GM12878 (cell line): Measurements from ENCODE around the gene COL26A1. TPM values are rescaled to one million over a fixed set of nuclear protein-coding genes. Genes with fewer than 3 reads are reported as not detected.

Experiments
- ATAC-seq: fragments of 200-7000 bp; cut with Tn5 transposase; 3 replicates; pipeline ENCODE4 v1.9.1; 2020; ENCODE audit warnings: mild to moderate bottlenecking, moderate library complexity
- BruUV-seq: library from RNA; stranded (reverse); fragments of 400-500 nt; replicated peaks from 2 replicates; lab custom pipeline; 2021; lab: Mats Ljungman, UMichigan
- CTCF ChIA-PET: fragments of 300-600 bp; sonication (Branson Sonifier 250); formaldehyde crosslinking; extraction: SDS; loops from one replicate; lab custom pipeline; 2021; ENCODE audit warnings: inconsistent platforms; lab: Yijun Ruan, JAX
- POLR2A ChIA-PET: fragments of 350-600 bp; formaldehyde crosslinking; extraction: SDS; loops from one replicate; lab custom pipeline; 2021; ENCODE audit warnings: inconsistent platforms; lab: Charles Lee
- RAD21 ChIA-PET: fragments of 300-600 bp; sonication (Branson Sonifier 250); formaldehyde crosslinking; loops from one replicate; lab custom pipeline; 2023; ENCODE audit warnings: antibody characterized with exemption; ENCODE audit not compliant: unreplicated experiment; lab: Charles Lee
- SMC1A ChIA-PET: fragments of 300-600 bp; sonication (Branson Sonifier 250); formaldehyde crosslinking; loops from one replicate; lab custom pipeline; 2023; ENCODE audit not compliant: unreplicated experiment, uncharacterized antibody; lab: Charles Lee
- DNase-seq: peaks from one replicate; pipeline ENCODE4 v3.0.0-alpha.2; 2011; ENCODE audit warnings: low read depth, low spot score
- FAIRE-seq: peaks from 3 replicates; lab custom pipeline; 2011; peaks lifted over from hg19 to GRCh38; lab: Jason Lieb, UNC
- H2AFZ ChIP-seq: 2 replicates; pipeline ENCODE4 v1.6.0; 2011; ENCODE audit warnings: low read depth, low read length, control low read depth; ENCODE audit not compliant: control insufficient read depth
- H3K27ac ChIP-seq: 2 replicates; pipeline ENCODE4 v1.5.1; 2011; ENCODE audit warnings: control low read depth; ENCODE audit not compliant: control insufficient read depth, insufficient read depth
- H3K27me3 ChIP-seq, 2 experiments: replicated peaks in 1 of 2; 2 replicates each; pipeline versions ENCODE4 v1.6.0 to v1.6.1; 2011; ENCODE audit warnings: low read length in 1 of 2; ENCODE audit not compliant: control insufficient read depth in 2 of 2, insufficient read depth in 2 of 2
- H3K36me3 ChIP-seq, 2 experiments: 2 replicates each; pipeline ENCODE4 v1.5.1; 2011; ENCODE audit warnings: low read length in 1 of 2; ENCODE audit not compliant: control insufficient read depth in 2 of 2, insufficient read depth in 2 of 2
- H3K4me1 ChIP-seq: 2 replicates; pipeline ENCODE4 v1.6.1; 2011; ENCODE audit warnings: mild to moderate bottlenecking, low read length, moderate library complexity, mixed read lengths; ENCODE audit not compliant: control insufficient read depth, insufficient read depth
- H3K4me2 ChIP-seq: 2 replicates; pipeline ENCODE4 v1.6.0; 2011; ENCODE audit warnings: control low read depth; ENCODE audit not compliant: control insufficient read depth, insufficient read depth
- H3K4me3 ChIP-seq: fragments of 200-600 bp; sonication (generic); 2 replicates; pipeline ENCODE4 v1.5.1; 2016
- H3K79me2 ChIP-seq: 2 replicates; pipeline ENCODE4 v1.6.0; 2011; ENCODE audit warnings: low read length; ENCODE audit not compliant: control insufficient read depth, insufficient read depth
- H3K9ac ChIP-seq: 2 replicates; pipeline ENCODE4 v1.8.0; 2011; ENCODE audit warnings: low read length, control low read depth, mixed read lengths; ENCODE audit not compliant: control insufficient read depth, insufficient read depth
- H3K9me3 ChIP-seq: replicated peaks from 3 replicates; pipeline ENCODE4 v1.5.1; 2011; ENCODE audit warnings: mild to moderate bottlenecking, low read length; ENCODE audit not compliant: control insufficient read depth, insufficient read depth
- H4K20me1 ChIP-seq: 2 replicates; pipeline ENCODE4 v1.6.0; 2011; ENCODE audit not compliant: control insufficient read depth, insufficient read depth
- ATF7 ChIP-seq: fragments of 450-650 bp; IDR thresholded peaks from 2 replicates; pipeline ENCODE4 v1.6.1; 2016; ENCODE audit warnings: low read depth, mild to moderate bottlenecking
- CBX5 ChIP-seq: sonication (generic); IDR thresholded peaks from 2 replicates; pipeline ENCODE4 v1.6.1; 2016; ENCODE audit warnings: low read depth, moderate library complexity, mild to moderate bottlenecking, inconsistent platforms
- CREM ChIP-seq: IDR thresholded peaks from 2 replicates; pipeline ENCODE4 v1.6.1; 2014; ENCODE audit warnings: antibody characterized with exemption, low read depth
- ESRRA ChIP-seq: IDR thresholded peaks from 2 replicates; pipeline ENCODE4 v1.6.1; 2012; ENCODE audit warnings: mild to moderate bottlenecking, low read length, improper control_type of control experiment
- FOS ChIP-seq: IDR thresholded peaks from 3 replicates; pipeline ENCODE4 v1.6.1; 2011; ENCODE audit warnings: borderline replicate concordance; ENCODE audit not compliant: insufficient read length; ENCODE audit errors: extremely low read depth
- FOXK2 ChIP-seq: fragments of 450-650 bp; IDR thresholded peaks from 2 replicates; pipeline ENCODE4 v1.6.1; 2017; ENCODE audit warnings: mild to moderate bottlenecking, moderate library complexity
- IRF4 ChIP-seq: IDR thresholded peaks from 2 replicates; pipeline ENCODE4 v1.6.1; 2011; ENCODE audit warnings: low read depth, low read length
- KAT2A ChIP-seq: conservative IDR thresholded peaks from 2 replicates; pipeline ENCODE4 v1.6.1; 2011; ENCODE audit warnings: low read depth, low read length; ENCODE audit not compliant: control insufficient read depth
- LARP7 ChIP-seq: fragments of 450-650 bp; IDR thresholded peaks from 2 replicates; pipeline ENCODE4 v1.6.1; 2017; ENCODE audit warnings: mild to moderate bottlenecking
- POLR2A ChIP-seq: IDR thresholded peaks from 2 replicates; pipeline ENCODE4 v1.6.1; 2011; ENCODE audit warnings: low read depth, mild to moderate bottlenecking, low read length
- SRF ChIP-seq, 2 experiments: IDR thresholded peaks; 2 replicates each; pipeline ENCODE4 v1.6.1; 2011; ENCODE audit warnings: low read depth in 2 of 2, low read length in 2 of 2, mild to moderate bottlenecking in 1 of 2, moderate library complexity in 1 of 2
- TBL1XR1 ChIP-seq: IDR thresholded peaks from 2 replicates; pipeline ENCODE4 v1.6.1; 2012; ENCODE audit warnings: low read depth, low read length, improper control_type of control experiment
- TCF12 ChIP-seq: IDR thresholded peaks from 2 replicates; pipeline ENCODE4 v1.6.1; 2011; ENCODE audit warnings: low read depth, mild to moderate bottlenecking, low read length
- ZBED1 ChIP-seq: IDR thresholded peaks from 2 replicates; pipeline ENCODE4 v1.6.1; 2016; ENCODE audit warnings: borderline replicate concordance
- WGBS: methylation state at CpG from one replicate; pipeline ENCODE4 v1.1.6; 2016; ENCODE audit warnings: low lambda C conversion rate; ENCODE audit not compliant: insufficient replicate concordance, insufficient coverage; ENCODE audit errors: missing lambda C conversion rate; 5-methylcytosine and 5-hydroxymethylcytosine counted together
- in situ Hi-C: fragments of 300-500 bp; cut with MboI; formaldehyde crosslinking; loops from 9 replicates; pipeline ENCODE4 v1.14.3; 2018; ENCODE audit warnings: mixed read lengths
- intact Hi-C: fragments of 100-400 bp; cut with micrococcal nuclease; formaldehyde crosslinking; loops from one replicate; pipeline ENCODE4 v1.14.2; 2022; ENCODE audit not compliant: unreplicated experiment
- polyA plus RNA-seq, 11 experiments: library from polyadenylated mRNA; depleted of rRNA in 4 of 11; unstranded in 6 of 11; stranded (reverse) in 5 of 11; fragments of >200 nt; fragmentation: Nextera tagmentation in 4 of 11; fragmentation: Illumina TruSeq in 1 of 11; extraction: Ambion mirVana in 4 of 11; extraction: Trizol in 1 of 11; gene quantifications; 1 replicate in 1 of 11; 2 replicates in 10 of 11; pipeline versions ENCODE4 v1.2.1 to v1.2.3, GENCODE V29; 2011 to 2016; ENCODE audit warnings: inconsistent platforms in 2 of 11, missing spikeins in 2 of 11, low read depth in 1 of 11
- total RNA-seq, 4 experiments: library from RNA; depleted of rRNA in 3 of 4; stranded (reverse); fragments of >200 nt in 3 of 4; fragmentation: Illumina TruSeq in 1 of 4; extraction: Trizol in 1 of 4; gene quantifications; 2 replicates each; pipeline versions ENCODE4 v1.2.1 to v1.2.3, GENCODE V29; 2013 to 2021
- TF ChIP-seq, protein P1 (sequence below): fragments of 450-650 bp; IDR thresholded peaks from 2 replicates; pipeline ENCODE4 v1.6.1; 2018; ENCODE audit warnings: borderline replicate concordance, mild to moderate bottlenecking; ENCODE audit not compliant: partially characterized antibody
- TF ChIP-seq, protein P2 (sequence below): fragments of 450-650 bp; IDR thresholded peaks from 2 replicates; pipeline ENCODE4 v1.6.1; 2017; ENCODE audit warnings: mild to moderate bottlenecking

COL26A1 gene
- total and polyA plus RNA-seq, 10 of the 15 experiments (the other 5 are each of a cell fraction or from before 2014, with no cell fraction given): 0.08 TPM; not detected in 9

DNA sequence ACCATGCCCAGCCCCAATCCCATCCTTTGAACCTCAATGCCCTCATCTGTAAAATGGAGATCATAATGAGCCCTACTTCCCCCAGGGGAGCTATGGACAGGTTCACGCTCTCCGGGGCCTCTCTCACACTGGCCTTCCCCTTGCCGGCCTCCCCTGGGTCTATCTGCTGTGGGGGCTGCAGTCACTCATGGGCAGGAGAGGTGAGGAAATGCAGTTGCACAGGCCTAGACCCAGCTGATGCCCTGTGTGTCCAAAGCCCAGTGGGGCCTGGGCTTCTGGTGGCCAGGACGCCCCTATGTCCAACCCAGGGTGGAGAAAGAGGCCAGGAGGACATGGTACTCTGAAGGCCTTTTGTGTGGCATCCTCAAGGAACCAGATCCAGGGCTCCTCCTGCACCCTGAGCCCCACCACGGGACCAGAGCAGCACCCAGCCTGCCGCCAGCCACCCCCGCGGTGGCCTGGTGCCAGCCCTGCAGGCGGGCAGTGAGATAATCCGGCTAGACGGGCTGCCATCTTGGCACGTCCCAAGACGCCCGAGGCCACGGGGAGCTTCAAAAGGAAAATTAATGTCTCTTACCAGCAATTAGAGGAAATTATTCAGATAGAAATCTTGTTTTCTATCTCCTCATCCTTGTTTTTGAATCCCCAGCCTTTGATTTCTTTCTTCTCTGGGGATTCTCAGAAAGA is 227.4 kb downstream of the COL26A1 start:
- no peak overlapping the region for H3K4me3 ChIP-seq

More for the DNA sequence above, 227.4 kb downstream of the COL26A1 start:
- in situ Hi-C loops (no loop called here), intact Hi-C loops (no loop called here)
- no peak for DNase-seq
- no peaks in the 10 kb centered on the region for H3K4me1 ChIP-seq
- TF ChIP-seq CBX5 (no peak), FOS (no peak), LARP7 (no peak), ESRRA (no peak), TBL1XR1 (no peak), KAT2A (no peak), CREM (no peak), TCF12 (no peak), IRF4 (no peak), ZBED1 (no peak), SRF (IDR thresholded peaks at IDR 0.05; ENCODE audit: low read depth in 2 of 2, low read length in 2 of 2) (no peak), POLR2A (no peak), ATF7 (no peak), FOXK2 (no peak)
- TF ChIP-seq, protein P1, sequence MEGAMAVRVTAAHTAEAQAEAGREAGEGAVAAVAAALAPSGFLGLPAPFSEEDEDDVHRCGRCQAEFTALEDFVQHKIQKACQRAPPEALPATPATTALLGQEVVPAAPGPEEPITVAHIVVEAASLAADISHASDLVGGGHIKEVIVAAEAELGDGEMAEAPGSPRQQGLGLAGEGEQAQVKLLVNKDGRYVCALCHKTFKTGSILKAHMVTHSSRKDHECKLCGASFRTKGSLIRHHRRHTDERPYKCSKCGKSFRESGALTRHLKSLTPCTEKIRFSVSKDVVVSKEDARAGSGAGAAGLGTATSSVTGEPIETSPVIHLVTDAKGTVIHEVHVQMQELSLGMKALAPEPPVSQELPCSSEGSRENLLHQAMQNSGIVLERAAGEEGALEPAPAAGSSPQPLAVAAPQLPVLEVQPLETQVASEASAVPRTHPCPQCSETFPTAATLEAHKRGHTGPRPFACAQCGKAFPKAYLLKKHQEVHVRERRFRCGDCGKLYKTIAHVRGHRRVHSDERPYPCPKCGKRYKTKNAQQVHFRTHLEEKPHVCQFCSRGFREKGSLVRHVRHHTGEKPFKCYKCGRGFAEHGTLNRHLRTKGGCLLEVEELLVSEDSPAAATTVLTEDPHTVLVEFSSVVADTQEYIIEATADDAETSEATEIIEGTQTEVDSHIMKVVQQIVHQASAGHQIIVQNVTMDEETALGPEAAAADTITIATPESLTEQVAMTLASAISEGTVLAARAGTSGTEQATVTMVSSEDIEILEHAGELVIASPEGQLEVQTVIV: no peak
- TF ChIP-seq, protein P2, sequence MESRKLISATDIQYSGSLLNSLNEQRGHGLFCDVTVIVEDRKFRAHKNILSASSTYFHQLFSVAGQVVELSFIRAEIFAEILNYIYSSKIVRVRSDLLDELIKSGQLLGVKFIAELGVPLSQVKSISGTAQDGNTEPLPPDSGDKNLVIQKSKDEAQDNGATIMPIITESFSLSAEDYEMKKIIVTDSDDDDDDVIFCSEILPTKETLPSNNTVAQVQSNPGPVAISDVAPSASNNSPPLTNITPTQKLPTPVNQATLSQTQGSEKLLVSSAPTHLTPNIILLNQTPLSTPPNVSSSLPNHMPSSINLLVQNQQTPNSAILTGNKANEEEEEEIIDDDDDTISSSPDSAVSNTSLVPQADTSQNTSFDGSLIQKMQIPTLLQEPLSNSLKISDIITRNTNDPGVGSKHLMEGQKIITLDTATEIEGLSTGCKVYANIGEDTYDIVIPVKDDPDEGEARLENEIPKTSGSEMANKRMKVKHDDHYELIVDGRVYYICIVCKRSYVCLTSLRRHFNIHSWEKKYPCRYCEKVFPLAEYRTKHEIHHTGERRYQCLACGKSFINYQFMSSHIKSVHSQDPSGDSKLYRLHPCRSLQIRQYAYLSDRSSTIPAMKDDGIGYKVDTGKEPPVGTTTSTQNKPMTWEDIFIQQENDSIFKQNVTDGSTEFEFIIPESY: no peak
- TF ChIP-seq, all 136 proteins: peak for 0
- Histone ChIP-seq H2AFZ (no peak overlapping the region), H3K36me3 (no peaks in the 10 kb centered on the region), H4K20me1 (no peaks in the 10 kb centered on the region), H3K9me3 (no peaks in the 10 kb centered on the region), H3K27me3 (no peaks in the 10 kb centered on the region), H3K79me2 (no peaks in the 10 kb centered on the region), H3K9ac (no peak overlapping the region), H3K27ac (no peak overlapping the region), H3K4me2 (no peak overlapping the region)
- ATAC-seq: no peak
- ChIA-PET POLR2A (interaction anchor here (0.6 kb wide), 1 partner anchor 254 kb away, joined by 7 read pairs; no protein-coding TSS in a partner anchor), SMC1A (no interaction called here), RAD21 (no interaction called here), CTCF (no interaction called here)
- FAIRE-seq: no peak
- WGBS: 49% methylated on average over 15 of the region's 15 CpGs
- no TSS peak for BruUV-seq
